ENCODE measurements around the gene MYBPHL.
A peak's percentile ranks its signal among the peaks of the same experiment; 100 is the strongest.

MYBPHL gene

DNA sequence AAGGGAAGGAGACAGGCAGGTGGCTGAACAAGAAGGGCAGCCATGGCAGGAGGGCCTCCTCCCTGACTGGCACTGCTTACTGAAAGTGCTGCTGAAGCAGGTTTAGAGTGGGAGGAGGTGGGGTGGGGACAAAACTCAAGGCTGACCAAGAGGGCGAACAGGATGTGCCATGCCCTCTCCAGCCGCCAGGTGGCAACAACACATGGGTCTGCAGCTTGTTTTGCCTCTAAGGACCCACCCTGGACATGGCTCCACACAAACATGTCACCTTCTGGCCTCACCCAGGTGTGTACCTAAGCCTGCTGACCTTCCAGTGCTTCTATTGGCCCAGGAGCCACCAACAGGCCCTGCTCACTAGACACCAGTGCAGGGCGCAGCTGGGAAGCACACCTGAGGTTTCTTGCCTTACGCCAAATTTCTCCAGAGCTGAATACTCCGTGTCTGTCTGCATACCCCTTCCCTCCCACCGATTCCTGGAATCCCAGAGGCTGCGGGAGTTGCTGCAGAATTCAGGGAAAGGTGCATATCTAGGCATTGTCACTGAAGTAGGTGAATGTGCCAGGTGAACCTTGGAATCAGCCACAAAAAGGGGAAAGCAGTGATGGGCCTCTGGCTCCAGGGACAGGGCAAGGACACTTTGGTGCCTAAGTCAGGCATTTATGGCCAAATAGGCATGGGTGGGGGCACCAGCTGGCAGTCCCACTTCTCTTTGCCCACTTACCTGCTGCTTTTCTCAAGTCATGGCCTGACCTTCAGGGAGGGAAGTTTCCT, 29.2 kb downstream of the MYBPHL start:
- peak; percentile 19 for DNase-seq

DNA sequence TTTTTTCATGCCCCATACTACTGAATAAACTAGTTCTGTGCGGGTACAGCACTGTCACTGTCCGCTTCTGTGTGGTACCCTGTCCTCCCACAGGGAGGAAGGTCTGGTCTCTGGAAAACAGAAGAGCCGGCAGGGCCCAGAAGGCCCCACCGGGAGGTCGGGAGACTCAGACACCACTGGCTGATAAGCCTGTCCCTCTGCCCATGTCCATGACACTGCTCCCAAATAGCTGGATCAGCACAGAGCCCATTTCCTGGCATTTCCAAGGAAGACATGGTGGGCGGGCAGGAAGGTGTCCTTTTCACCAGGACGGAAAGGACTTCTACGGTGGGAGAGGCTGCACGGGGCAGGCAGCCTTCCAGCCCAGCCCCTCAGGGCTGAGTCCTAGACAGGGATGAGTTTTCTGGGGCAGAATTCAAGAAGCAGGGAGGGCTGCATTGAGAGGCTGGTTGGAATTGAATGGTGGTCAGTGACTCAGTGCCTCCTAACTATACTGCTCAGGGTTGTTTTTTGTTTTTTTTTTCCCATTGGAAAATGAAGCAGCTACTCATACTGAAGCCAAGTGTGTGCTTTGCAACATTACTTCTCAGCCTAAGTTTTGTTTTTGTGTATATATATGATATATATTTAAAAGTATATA, 31.0 kb downstream of the MYBPHL start:
- DNase-seq: no peak

GRCh38 chr1:109274533-109275476, 32.0 kb downstream of the MYBPHL start:
- DNase-seq: no peak

DNA sequence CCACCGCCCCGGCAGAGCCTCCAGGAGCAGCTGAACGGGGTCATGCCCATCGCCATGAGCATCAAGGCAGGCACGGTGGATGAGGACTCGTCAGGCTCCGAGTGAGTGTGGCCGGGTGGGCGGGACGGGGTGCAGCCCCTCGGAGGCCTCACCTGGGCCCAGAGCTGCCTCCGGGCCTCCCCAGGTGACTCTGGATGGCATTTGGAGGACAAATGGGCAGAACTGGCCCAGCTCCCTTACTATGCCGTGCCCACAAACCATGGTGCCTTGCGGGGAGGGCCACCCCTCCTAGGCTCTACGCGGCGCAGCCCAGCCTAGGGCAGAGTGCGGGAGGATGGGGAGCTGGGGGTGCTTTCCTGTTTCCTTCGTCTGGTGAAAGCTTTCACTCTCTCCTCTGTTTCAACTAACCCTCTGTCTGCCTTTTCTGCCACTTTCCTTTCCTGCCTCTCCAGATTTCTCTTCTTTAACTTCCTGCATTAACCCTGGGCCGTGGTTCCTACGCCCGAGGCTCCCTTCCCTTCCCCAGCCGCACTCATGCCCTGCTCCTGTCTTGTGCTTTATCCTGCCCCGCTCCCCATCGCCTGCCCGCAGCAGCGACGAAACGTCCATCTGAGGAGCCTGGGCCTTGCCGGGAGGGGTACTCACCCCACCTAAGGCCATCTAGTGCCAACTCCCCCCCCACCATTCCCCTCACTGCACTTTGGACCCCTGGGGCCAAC, 33.1 kb downstream of the MYBPHL start:
- no peak for DNase-seq

- no peak for DNase-seq
These were observed 33.8 kb downstream of the MYBPHL start for GRCh38 chr1:109272831-109273547.

DNA sequence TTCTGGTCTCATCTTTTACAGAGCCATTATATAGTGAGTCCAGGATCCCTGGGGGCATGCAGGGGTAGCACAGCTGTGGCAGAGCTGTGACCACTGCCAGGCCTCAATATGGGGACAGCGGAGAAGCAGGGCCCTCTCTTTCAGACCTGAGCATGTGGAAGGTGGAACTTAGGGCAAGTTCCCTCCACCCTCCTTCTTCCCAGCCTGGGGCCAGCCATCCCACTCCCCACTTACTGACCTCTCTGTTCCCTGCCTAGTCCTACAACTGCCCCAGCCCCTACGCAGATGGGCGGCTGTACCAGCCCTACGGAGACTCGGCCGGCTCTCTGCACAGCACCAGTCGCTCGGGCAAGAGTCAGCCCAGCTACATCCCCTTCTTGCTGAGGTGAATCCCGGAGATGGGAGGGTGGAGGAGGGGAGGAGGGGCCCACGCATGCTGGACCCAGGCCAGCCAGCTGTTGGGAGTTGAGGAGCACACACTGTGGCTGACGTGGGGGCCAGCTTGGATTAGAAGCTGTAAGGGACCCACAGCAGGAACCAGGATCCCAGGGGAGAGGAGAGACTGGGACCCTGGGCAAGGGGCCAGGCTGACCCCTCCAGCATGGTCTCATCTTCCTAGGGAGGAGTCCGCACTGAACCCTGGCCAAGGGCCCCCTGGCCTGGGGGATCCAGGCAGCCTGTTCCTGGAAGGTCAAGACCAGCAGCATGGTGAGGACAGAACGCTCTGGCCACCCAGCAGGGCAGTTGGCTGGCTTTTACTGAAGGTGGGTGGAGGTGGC, 34.6 kb downstream of the MYBPHL start:
- no peak for DNase-seq

DNA sequence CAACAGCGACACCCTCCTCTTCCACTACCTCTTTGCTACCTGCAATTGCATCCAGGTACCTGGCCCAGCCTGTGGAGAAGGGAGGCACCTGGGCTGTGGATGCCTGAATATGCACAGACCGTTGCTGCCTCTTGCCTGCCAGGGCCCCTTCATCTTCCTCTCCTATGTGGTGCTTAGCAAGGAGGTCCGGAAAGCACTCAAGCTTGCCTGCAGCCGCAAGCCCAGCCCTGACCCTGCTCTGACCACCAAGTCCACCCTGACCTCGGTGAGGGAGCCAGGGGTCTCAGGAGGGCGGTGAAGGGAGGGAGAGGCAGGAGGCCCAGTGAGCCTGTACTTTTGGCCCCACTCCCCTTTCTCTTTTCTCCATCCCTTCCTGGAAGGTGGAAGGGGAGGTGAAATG, 35.4 kb downstream of the MYBPHL start:
- DNase-seq: no peak

- no peak for DNase-seq
These were observed 36.0 kb downstream of the MYBPHL start for GRCh38 chr1:109270623-109271317.

DNA sequence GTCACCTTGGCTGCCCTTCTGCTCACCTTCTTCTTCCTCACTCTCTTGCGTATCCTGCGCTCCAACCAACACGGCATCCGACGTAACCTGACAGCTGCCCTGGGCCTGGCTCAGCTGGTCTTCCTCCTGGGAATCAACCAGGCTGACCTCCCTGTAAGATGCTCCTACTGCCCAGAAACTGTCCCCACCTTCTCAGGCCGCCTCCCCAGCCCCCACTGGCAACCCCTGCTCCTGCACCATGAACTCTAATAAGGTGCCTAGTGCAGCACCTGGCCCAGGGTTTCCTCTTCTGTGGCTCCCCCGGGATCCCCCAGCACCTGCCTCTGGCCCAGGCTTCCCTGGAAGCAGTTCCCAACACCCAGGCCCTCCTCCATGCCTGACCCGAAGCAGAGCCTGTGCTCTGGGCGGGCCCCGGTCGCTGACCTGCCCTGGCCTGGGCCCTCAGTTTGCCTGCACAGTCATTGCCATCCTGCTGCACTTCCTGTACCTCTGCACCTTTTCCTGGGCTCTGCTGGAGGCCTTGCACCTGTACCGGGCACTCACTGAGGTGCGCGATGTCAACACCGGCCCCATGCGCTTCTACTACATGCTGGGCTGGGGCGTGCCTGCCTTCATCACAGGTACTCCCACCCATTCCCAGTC, 36.7 kb downstream of the MYBPHL start:
- DNase-seq: no peak

GRCh38 chr1:109269212-109269980, 37.4 kb downstream of the MYBPHL start:
- DNase-seq: no peak

GRCh38 chr1:109268431-109269211, 38.2 kb downstream of the MYBPHL start:
- no peak for DNase-seq

DNA sequence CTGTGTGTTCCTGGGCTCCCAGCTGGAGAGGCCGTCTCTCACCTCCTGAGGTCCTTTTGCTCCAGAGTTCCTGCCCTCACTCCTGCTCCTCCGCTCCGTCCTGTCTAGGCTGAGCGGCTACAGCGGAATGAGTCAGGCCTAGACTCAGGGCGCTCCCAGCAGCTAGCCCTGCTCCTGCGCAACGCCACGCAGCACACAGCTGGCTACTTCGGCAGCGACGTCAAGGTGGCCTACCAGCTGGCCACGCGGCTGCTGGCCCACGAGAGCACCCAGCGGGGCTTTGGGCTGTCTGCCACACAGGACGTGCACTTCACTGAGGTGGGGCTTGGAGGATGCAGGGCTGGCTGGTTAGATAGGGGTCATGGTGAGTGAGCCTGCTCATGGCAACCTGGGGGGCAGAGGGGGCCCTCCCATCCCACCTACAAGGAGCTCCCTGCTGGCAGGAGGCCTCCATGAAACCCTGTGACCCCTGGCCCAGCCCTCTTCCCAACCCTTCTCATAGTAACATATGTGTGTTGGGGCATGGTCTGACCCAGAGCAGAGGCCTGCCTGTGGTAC, 39.0 kb downstream of the MYBPHL start:
- no peak for DNase-seq

DNA sequence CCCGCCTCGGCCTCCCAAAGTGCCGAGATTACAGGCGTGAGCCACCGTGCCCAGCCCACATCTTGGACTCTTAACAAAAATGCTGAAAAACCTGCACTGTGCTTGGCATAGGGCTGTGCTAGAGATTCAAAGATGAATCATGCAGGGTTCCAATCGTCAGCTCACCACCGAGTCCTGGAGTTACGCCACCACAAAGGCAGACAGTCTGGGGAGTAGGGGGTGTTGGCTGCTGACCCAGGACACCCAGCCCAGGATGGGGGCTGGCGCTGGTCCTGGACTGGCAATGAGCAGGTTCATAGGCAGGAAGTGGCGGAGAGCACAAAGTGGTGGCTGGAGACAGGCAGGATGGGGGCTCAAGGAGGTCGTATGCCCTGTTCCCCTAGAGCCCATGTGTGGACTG, 39.8 kb downstream of the MYBPHL start:
- no peak for DNase-seq

GRCh38 chr1:109265741-109266330, 41.0 kb downstream of the MYBPHL start:
- DNase-seq: no peak

DNA sequence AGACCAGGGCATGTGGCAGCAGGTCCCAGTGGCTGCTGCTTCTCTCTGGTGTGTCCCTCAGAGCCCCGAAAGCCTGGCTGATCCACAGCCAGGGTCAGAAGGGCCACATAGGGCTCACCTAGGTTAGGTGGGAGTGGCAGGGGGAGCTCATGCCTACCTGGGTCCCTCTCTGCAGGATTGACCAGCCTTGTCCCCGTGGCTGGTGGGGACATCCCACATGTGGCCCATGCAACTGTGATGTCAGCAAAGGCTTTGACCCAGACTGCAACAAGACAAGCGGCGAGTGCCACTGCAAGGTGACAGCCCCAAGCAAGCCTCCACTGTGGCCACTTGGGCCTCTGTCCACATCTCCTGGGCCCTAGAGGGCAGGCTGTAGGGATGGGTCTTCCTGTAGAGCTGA, 41.8 kb downstream of the MYBPHL start:
- DNase-seq: no peak

GRCh38 chr1:109264379-109264755, 42.4 kb downstream of the MYBPHL start:
- no peak for DNase-seq

DNA sequence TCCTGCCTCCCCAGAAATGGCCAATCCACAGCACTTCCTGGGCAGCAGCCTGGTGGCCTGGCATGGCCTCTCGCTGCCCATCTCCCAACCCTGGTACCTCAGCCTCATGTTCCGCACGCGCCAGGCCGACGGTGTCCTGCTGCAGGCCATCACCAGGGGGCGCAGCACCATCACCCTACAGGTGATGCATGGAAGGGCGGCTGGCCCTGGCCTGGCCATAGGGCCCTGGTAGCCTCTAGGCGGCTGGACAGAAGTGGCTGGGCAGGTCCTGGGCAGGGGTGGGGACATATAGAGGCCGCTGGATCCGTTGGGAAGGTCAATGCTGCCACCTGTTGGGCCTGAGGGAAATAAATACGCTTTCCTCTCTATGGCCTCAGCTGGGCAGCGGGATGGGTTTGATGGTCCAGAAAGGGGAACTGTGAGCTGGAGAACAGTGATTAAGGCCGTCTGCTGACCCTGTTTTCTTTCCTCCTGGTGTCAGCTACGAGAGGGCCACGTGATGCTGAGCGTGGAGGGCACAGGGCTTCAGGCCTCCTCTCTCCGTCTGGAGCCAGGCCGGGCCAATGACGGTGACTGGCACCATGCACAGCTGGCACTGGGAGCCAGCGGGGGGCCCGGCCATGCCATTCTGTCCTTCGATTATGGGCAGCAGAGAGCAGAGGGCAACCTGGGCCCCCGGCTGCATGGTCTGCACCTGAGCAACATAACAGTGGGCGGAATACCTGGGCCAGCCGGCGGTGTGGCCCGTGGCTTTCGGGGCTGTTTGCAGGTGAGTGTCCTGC, 43.0 kb downstream of the MYBPHL start:
- DNase-seq: no peak

Data from GF-D8 (cell line).